SH-SY5Y (cell line): ENCODE measurements around the gene DYRK1A.

Source experiments
- GATA2 ChIP-seq: IDR thresholded peaks from 2 replicates; pipeline ENCODE4 v1.6.1; 2011; ENCODE audit warnings: mild to moderate bottlenecking, low read depth, low read length
- GATA3 ChIP-seq: IDR thresholded peaks from 2 replicates; pipeline ENCODE4 v1.6.1; 2011; ENCODE audit warnings: low read depth, mild to moderate bottlenecking, low read length, moderate library complexity

DYRK1A gene

DNA sequence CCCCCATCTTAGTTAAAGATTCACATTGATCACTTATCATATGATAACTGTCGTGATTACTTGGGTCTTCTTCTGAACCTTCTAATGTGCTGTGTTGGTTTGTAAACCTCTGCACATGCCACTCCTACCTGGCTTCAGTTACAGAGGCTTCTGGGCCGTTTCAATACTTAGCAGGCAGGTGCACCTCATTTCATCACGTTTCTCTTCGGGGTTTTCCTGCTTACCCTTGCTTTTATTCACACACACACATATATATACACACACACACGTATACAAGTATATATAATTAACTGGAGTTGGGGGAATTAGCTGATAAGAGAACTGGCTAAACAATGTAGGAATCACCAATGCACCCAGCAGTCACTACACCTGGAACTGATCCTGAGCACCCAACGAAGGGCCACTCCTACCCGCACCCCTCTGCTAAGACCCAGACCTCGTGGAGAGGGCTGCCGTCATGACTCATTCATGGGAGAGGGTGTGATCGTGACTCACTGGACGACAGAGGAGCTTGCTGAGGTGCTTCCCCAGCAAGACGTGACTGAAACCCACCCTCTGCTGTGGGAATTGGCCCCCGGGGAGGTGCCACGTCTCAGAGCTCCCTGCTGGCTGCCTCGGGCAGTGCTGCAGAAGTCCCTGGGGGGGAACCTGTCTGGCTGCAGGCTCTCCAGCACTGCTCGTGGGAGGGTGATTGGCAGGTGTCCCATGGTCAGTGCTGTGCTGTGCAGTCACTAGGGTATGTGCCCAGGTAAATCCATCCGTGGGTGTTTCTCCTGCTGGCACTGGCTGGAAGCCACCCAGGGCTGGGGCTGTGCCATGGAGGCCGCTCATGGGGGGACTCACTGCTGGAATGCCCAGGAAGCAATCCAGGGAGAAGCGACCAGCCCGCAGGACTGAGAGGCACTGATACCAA, 166.6 kb downstream of the DYRK1A start:
- TF ChIP-seq GATA3 (no peak), GATA2 (no peak)

DNA sequence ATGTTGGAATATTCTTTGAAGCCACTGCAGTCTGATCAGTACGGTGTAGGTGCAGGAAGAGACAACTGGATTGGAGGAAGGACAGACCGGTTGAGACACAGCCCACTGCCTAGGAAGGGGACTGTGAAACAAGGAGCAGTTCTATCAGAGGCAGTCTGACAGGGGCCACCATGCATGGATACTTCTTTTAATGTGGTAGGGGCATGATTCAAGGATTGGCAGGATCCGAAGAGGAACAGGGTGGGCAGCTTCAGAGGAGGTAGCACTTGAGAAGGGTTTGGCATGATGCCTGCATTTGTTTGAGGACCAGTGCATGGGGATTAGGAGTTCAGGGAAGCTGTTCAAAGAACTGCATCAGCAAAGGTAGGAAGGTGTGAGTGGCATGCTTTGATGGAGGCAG, 167.9 kb downstream of the DYRK1A start:
- TF ChIP-seq GATA3 (no peak), GATA2 (no peak)

DNA sequence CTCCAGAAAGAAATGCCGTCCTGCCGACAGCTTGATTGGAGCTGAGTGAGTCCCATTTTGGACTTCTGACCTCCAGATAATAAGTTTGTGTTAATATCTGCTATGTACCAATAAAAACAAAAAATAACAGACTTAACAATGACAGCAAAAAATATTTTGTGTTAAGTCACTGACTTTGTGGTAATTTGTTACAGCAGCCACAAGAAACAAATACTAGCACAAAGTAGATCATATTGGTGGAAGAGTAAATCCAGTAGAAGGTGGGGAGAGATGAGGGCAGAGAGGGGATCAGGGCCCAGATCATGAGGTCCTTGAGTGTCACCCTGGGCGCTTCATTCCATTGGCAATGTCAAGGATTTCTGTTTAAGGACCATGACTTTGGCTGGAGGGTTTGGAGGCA, 168.6 kb downstream of the DYRK1A start:
- TF ChIP-seq GATA3 (no peak), GATA2 (no peak)

DNA sequence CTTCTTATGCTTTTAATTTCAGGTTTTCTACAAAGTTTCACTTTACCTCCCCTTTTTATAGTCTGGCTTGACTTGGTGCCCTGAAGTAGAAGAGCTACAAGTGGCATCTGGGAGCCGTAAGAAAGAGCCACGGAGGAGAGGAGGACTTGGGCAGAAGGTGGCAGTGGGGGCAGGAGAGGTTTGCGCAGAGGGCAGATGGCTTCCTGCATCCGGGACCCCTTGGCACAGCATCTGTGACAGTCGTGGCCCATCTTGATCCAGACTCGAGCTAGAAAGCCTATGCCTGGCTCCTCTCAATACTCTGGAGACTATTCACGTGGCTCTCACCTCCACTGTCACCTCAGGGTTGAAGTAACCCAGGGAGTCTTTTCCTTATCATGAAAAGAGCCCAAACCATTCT, 169.1 kb downstream of the DYRK1A start:
- TF ChIP-seq GATA2 = no peak
- no peak for TF ChIP-seq GATA3

DNA sequence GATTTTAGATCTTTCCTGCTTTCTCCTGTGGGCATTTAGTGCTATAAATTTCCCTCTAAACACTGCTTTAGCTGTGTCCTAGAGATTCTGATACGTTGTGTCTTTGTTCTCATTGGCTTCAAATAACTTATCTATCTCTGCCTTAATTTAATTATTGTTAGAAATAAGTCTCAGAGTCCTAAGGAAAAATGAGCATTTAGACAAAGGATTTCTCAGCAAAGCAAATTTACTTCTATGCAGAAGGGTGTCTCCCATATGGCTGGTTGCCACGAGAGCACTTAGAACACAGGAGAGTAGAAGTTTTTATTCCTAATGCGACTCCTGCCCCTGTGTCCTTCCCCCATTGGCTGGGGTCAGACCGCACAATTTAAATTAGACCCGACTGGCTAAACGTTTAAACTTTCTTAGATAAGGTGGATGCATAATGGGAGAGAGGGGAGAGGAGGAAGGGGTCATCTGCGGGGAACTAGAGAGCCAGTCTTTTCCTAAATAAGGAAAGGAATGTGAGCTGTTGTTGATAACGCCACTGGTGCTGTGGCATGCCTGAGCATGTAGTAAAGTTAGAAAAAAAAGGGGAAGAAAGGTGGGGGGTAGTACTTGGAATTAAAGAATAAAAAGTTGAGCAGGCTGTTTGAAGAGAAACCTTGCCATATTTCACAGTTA, 170.2 kb downstream of the DYRK1A start:
- TF ChIP-seq GATA2 (no peak), GATA3 (no peak)

DNA sequence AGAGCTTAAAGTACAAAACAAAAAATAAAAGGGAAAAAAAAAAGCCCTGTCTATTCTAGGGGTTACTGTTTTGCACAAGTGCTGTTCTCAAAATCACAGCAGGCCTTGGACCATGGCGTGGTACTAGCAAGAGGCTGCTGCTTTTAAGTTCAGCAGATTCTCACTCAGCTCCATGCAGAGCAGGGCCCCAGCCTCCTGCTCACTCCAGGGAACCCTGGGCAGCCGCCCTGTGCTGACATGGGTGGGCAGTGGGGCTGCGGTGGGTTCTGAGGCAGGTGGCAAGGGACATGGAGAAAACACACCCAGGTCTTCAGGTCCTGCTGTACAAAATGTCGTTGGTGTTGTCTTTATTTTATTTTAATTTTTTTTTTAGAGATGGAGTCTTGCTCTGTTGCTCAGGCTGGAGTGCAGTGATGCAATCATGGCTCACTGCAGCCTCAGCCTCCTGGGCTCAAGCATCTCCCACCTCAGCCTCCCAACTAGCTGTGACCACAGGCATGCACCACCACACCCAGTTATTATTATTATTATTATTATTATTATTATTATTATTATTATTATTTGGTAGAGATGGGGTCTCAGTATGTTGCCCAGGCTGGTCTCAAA, 170.9 kb downstream of the DYRK1A start:
- TF ChIP-seq GATA3 = no peak
- no peak for TF ChIP-seq GATA2

DNA sequence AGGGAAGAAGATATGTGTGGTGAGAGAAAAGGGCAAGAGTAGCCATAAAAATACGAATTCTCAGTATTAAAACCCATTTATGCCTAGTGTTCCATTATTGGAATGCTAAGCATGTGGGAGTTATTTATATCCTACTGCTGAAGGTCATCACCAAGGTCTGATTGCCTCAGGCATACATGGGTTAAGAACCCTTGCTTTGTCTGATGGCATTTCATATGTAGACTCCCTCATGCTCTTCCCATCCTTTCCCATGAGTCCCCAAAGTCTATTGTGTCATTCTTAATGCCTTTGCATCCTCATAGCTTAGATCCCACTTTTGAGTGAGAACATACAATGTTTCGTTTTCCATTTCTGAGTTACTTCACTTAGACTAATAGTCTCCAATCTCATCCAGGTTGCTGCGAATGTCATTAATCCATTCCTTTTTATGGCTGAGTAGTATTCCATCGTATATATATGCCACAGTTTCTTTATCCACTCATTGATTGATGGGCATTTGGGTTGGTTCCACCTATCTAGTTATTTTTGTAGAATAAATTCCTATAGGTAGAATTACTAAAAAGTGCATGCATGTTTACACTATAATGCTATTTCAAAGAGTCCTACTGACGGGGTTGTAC, 172.5 kb downstream of the DYRK1A start:
- TF ChIP-seq GATA3 (no peak), GATA2 (no peak)

DNA sequence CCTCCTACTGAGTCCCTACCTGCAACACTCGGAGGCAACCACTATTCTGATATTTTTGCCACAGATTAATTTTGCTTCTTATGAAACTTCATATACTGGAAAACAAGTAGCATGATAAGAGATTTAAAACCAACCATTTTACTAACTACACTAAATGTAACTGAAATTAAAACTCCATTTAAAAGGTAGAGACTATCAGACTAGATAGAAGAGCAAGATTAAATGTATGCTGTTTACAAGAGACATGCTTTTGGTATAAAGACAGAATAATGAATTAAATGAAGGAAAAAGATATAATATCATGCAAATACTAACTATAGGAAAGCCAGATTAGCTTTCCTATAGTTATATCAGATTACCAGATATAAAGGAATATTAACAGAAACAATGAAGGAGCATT, 175.9 kb downstream of the DYRK1A start:
- no peak for TF ChIP-seq GATA2
- TF ChIP-seq GATA3 = no peak

DNA sequence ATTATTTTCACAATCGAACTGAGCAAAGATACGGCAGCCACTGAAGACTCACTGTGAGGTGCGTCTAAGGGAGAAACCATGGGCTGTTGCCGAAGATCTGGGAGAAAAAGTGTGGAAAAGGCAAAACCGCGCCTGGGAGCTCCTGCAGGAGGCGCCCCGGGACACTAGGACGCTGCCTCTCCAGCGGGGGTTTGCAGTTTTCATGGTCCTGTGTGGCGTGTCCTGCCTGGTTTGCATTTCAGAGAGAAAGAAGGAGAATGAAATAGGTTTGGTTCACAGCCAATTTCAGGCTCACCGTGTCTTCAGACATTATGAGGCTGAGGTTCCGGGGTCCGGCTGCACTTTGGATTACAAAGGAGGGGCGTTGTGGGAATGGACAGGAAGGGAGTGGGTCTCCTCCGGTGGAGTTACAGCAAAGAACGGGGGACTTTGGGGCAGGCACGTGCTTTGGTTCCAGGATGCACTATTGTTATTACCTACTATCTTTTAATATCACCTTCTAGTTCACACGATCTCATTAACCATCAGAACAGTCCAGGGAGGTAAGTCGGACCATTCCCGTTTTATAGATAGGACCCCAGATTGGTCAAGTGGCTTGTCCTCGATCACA, 179.8 kb downstream of the DYRK1A start:
- TF ChIP-seq GATA3 (no peak), GATA2 (no peak)

DNA sequence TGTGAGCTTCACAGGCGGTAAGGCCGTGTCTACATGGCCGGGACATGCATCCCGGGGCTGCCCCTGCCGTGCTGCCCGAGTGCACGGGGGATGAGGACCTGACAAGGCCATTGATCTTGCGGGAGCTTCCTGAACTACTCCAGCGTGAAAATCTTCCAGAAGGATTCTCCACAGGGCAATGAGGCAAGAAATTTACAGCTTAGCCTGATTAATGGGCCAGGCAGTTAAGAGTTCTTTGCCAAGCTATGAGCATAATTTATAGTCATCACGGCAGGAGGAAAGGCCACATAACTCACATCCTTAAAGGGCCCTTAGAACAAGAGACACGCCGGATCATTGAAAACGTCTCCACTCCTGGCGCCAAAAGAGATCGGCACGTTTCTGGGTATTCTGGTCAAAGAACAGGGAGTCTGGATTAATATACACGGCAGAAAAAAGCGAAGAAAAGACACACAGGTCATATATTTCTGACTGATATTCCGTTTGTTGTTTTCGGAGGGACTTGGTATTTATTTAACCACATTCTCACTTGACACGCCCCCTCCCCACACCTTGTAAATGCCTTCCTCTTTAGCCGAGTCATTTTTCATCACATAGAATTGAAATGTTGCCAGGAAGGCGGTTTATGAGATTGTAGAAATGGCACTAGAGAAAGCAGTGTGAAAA, 180.5 kb downstream of the DYRK1A start:
- no peak for TF ChIP-seq GATA2

DNA sequence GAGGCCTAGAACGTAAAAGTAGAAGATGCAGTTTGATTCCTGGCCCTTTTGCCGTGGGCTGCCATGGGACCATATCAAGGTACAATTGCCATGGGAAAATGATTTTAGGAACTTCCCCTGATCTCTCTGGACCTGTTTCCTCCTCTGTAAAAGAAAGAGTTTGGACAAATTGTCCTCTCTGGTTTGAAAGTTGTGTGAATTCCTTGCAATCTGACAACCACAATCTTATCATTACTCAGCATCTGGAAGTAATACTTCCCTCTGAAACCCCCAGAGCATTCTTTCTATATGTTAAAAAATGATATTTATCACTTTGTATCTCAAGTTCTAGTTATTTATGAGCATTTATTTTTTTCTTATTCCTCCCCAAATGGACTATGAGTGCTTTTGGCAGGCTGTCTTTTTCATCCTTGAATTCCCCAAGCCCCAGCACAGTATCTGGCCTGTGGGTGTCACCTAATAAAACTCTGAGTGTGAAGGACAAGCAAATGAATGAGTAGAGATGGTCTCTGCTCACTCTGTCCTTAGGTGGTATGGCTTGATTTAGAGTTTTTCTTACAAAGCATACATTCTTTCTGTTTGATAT, 181.1 kb downstream of the DYRK1A start:
- TF ChIP-seq GATA2 = no peak
- no peak for TF ChIP-seq GATA3

DNA sequence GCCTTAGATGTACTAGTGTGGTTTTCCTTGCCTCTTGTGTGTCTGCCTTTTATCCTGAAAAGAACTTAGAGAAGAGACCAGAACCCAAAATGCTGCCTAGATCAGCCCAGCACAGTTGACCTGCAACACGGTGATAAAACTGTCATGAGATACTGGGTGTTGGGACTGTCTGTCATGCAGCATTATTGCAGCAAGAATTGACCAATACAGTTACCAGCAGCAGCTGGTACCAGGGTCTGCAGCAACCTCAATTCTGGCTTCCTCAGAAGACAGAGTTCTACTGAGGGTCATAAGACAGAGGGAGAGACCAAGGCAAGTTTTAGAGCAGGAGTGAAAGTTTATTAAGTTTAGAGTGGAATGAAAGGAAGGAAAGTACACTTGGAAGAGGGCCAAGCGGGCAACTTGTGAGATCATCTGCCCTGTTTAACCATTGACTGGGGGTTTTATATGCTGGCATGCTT, 182.0 kb downstream of the DYRK1A start:
- TF ChIP-seq GATA3 (no peak), GATA2 (no peak)

DNA sequence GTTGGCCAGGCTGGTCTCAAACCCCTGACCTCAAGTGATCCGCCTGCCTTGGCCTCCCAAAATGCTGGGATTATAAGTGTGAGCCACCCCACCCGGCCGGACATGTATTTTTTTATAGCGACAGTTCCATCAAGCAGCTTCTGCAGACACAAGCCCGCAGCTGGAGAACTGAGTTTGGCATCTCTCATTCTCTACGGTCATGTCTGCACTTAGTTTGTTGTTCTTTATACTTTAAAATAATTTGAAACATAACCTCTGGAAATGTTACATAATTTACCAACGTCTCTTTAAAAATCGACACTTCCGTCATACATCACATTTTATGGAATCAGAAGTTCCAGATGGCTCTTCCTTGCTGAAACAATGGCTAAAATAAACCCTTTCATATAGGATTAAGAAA, 183.6 kb downstream of the DYRK1A start:
- no peak for TF ChIP-seq GATA2
- TF ChIP-seq GATA3 = no peak
